GM23248 (cell line): Measurements from ENCODE around the gene PROSER1. TPM values are rescaled to one million over a fixed set of nuclear protein-coding genes. Genes with fewer than 3 reads are reported as not detected.

Experiments used
- DNase-seq: peaks from one replicate; pipeline ENCODE4 v3.0.0-alpha.2; 2015
- H2AFZ ChIP-seq: fragments of 200-600 bp; sonication (generic); 2 replicates; pipeline ENCODE4 v1.6.1; 2016; ENCODE audit warnings: antibody characterized with exemption
- H3F3A ChIP-seq: fragments of 200-600 bp; sonication (generic); 2 replicates; pipeline ENCODE4 v1.6.1; 2016; ENCODE audit warnings: mild to moderate bottlenecking, antibody characterized with exemption, mixed run types; ENCODE audit not compliant: insufficient read depth
- H3K27ac ChIP-seq: fragments of 200-600 bp; sonication (generic); 2 replicates; pipeline ENCODE4 v1.5.1; 2016; ENCODE audit warnings: mild to moderate bottlenecking
- H3K27me3 ChIP-seq: fragments of 200-600 bp; sonication (generic); replicated peaks from 2 replicates; pipeline ENCODE4 v1.6.1; 2016; ENCODE audit warnings: mild to moderate bottlenecking; ENCODE audit not compliant: insufficient read depth
- H3K36me3 ChIP-seq: fragments of 200-600 bp; sonication (generic); 2 replicates; pipeline ENCODE4 v1.6.1; 2016; ENCODE audit warnings: low read depth, mild to moderate bottlenecking
- H3K4me1 ChIP-seq: fragments of 200-600 bp; sonication (generic); 2 replicates; pipeline ENCODE4 v1.6.1; 2016; ENCODE audit warnings: mild to moderate bottlenecking; ENCODE audit not compliant: insufficient read depth
- H3K4me2 ChIP-seq: fragments of 200-600 bp; sonication (generic); one replicate; pipeline ENCODE4 v1.6.1; 2016; ENCODE audit warnings: mild to moderate bottlenecking; ENCODE audit not compliant: unreplicated experiment
- H3K4me3 ChIP-seq: fragments of 200-600 bp; sonication (generic); 2 replicates; pipeline ENCODE4 v1.5.1; 2016; ENCODE audit warnings: mild to moderate bottlenecking
- H3K79me2 ChIP-seq: fragments of 200-600 bp; sonication (generic); 2 replicates; pipeline ENCODE4 v1.6.1; 2016; ENCODE audit warnings: mild to moderate bottlenecking; ENCODE audit not compliant: insufficient read depth
- H3K9ac ChIP-seq: fragments of 200-600 bp; sonication (generic); 2 replicates; pipeline ENCODE4 v1.6.1; 2016; ENCODE audit warnings: mild to moderate bottlenecking
- H3K9me2 ChIP-seq: fragments of 200-600 bp; sonication (generic); 2 replicates; pipeline ENCODE4 v1.6.1; 2016; ENCODE audit warnings: mixed run types, mild to moderate bottlenecking, moderate library complexity; ENCODE audit not compliant: insufficient read depth
- H3K9me3 ChIP-seq: fragments of 200-600 bp; sonication (generic); one replicate; pipeline ENCODE4 v1.6.1; 2017; ENCODE audit warnings: low read depth
- H4K20me1 ChIP-seq: fragments of 200-600 bp; sonication (generic); 2 replicates; pipeline ENCODE4 v1.6.0; 2016; ENCODE audit not compliant: insufficient read depth
- EZH2 ChIP-seq: fragments of 200-600 bp; sonication (generic); IDR thresholded peaks from 2 replicates; pipeline ENCODE4 v1.6.1; 2018; ENCODE audit warnings: antibody characterized with exemption, mild to moderate bottlenecking; ENCODE audit not compliant: insufficient read depth, poor library complexity, severe bottlenecking
- EZH2phosphoT487 ChIP-seq: fragments of 200-600 bp; sonication (generic); IDR thresholded peaks from 2 replicates; pipeline ENCODE4 v1.6.1; 2018; ENCODE audit warnings: antibody characterized with exemption, moderate library complexity, mild to moderate bottlenecking, low read depth; ENCODE audit not compliant: insufficient read depth
- WGBS, 2 experiments: methylation state at CpG; one replicate each; pipeline ENCODE4 v1.1.6; 2015 to 2017; ENCODE audit warnings: low lambda C conversion rate in 2 of 2, low coverage in 1 of 2; ENCODE audit errors: missing lambda C conversion rate in 2 of 2; 5-methylcytosine and 5-hydroxymethylcytosine counted together
- in situ Hi-C: fragments of 300-500 bp; cut with MboI; formaldehyde crosslinking; loops from 2 replicates; pipeline ENCODE4 v1.15.0; 2020
- polyA plus RNA-seq: library from polyadenylated mRNA; unstranded; fragments of >200 nt; fragmentation: Nextera tagmentation; extraction: Ambion mirVana; gene quantifications from 2 replicates; pipeline ENCODE4 v1.2.1, GENCODE V29; 2016
- total RNA-seq: library from RNA; depleted of rRNA; stranded (reverse); fragments of >200 nt; shearing (Covaris generic); gene quantifications from 2 replicates; pipeline ENCODE4 v1.2.3, GENCODE V29; 2014; rRNA removed

PROSER1 gene
- total and polyA plus RNA-seq, 2 experiments from 2014 or later = 6.7 to 7.6 TPM

DNA sequence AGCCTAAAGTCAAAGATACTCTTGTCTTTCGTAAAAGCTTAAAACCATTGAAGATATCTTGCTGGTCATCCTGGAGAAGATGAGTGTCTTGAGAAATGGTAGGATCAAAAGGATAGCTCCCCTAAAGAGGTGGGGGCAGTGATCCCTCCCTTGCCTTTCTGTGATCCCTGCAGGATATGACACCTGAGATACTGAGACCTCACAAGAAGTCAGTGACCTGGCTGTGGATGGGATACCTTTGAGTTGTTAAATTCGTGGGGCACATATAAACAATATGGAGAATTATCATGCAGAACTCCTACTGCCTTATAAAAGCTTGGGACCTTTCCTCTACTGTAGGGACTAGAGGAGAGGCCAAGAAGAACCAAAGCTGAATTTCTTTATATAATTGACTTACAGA is 68.7 kb downstream of the PROSER1 start:
- no peaks in the 10 kb centered on the region for H3K79me2 ChIP-seq
- no peak for TF ChIP-seq EZH2
- TF ChIP-seq EZH2phosphoT487 = no peak
- H3K9me3 ChIP-seq = no peaks in the 10 kb centered on the region
- no peaks in the 10 kb centered on the region for H3F3A ChIP-seq
- H3K27ac ChIP-seq = no peak overlapping the region
- H2AFZ ChIP-seq = no peak overlapping the region
- no peak for DNase-seq
- H3K9me2 ChIP-seq = no peaks in the 10 kb centered on the region
- 11 to 16% methylated on average over 2 of the region's 2 CpGs for WGBS, 2 experiments
- H3K9ac ChIP-seq = no peak overlapping the region
- H3K4me1 ChIP-seq = no peaks in the 10 kb centered on the region
- H3K4me3 ChIP-seq = no peak overlapping the region
- no peak overlapping the region for H3K4me2 ChIP-seq
- H3K27me3 ChIP-seq = peaks cover 9% of the 10 kb centered on the region
- in situ Hi-C loops = no loop called here
- no peaks in the 10 kb centered on the region for H4K20me1 ChIP-seq
- H3K36me3 ChIP-seq = no peaks in the 10 kb centered on the region

DNA sequence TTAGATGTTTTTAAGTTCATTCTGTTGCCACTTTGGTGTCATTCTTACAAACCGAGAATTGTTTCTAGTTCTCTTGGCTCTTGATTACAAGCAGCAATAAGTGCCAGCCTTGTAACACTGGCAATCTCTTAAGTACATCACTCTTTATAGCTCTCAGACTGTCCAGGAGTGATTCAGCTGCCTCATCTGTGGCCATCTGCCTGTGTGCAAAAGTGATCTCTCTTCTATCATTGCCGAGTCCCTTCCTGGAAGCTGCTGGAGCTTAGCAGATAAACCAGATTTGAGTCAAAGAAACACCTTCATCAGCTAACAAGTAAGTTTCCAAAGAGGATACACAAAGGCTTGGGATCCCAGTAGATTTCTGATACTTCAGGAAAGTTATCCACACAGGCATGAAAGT is 70.4 kb downstream of the PROSER1 start:
- Histone ChIP-seq H3K79me2 (no peaks in the 10 kb centered on the region), H4K20me1 (no peaks in the 10 kb centered on the region), H2AFZ (no peak overlapping the region), H3K9me3 (no peaks in the 10 kb centered on the region), H3K9me2 (no peaks in the 10 kb centered on the region), H3K4me2 (no peak overlapping the region), H3K27me3 (peaks cover 9% of the 10 kb centered on the region), H3K4me1 (no peaks in the 10 kb centered on the region), H3K9ac (no peak overlapping the region), H3K36me3 (no peaks in the 10 kb centered on the region), H3F3A (no peaks in the 10 kb centered on the region), H3K4me3 (no peak overlapping the region), H3K27ac (no peak overlapping the region)
- TF ChIP-seq EZH2phosphoT487 (no peak), EZH2 (no peak)
- 3% methylated on average over 2 of the region's 2 CpGs for WGBS, 2 experiments
- DNase-seq = no peak
- in situ Hi-C loops = no loop called here

DNA sequence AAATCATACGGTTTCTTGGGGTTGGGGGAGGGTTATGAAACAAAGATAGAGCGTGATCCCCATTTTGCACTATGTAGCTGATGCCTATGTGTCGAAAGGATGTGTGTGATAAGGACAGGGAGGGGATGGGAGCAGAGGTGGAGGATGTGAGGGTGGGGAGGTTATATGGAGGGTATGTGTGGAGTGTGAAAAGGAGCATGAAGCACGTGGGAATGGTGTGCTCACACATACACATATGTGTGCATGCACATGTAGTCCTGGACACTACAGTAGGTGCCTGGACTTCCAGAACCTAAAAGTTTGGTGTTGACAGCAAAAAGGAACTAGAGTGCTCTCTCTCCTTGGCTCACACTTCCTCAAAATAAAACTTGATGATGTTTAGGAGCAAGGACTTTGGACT is 72.6 kb downstream of the PROSER1 start:
- no peak overlapping the region for H3K9ac ChIP-seq
- no peak for DNase-seq
- H3K9me3 ChIP-seq = no peaks in the 10 kb centered on the region
- H3K36me3 ChIP-seq = no peaks in the 10 kb centered on the region
- H2AFZ ChIP-seq = no peak overlapping the region
- H3K79me2 ChIP-seq = no peaks in the 10 kb centered on the region
- no peak overlapping the region for H3K27ac ChIP-seq
- H3K27me3 ChIP-seq = peaks cover 9% of the 10 kb centered on the region
- H4K20me1 ChIP-seq = no peaks in the 10 kb centered on the region
- H3K4me3 ChIP-seq = no peak overlapping the region
- H3F3A ChIP-seq = no peaks in the 10 kb centered on the region
- H3K4me1 ChIP-seq = no peaks in the 10 kb centered on the region
- in situ Hi-C loops = no loop called here
- 24 to 30% methylated on average over 4 of the region's 4 CpGs for WGBS, 2 experiments
- H3K9me2 ChIP-seq = no peaks in the 10 kb centered on the region
- no peak overlapping the region for H3K4me2 ChIP-seq
- no peak for TF ChIP-seq EZH2phosphoT487
- no peak for TF ChIP-seq EZH2

DNA sequence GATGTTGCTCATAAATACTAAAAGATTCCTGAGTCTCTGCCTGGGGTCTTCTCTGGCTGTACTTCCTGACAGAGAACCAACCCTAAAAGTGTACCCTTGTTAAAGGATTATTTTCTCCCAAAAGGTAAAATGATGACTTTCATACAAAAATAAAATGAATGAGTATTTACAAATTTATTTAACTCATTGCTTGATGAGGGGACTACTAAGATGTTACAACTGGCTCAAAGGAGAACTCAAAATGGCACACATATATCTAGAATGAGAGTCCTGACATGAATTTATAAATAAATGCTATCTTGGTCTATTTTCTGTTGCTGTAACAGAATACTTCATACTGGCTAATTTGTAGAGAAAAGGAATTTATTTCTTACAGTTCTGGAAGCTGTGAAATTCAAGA is 77.7 kb downstream of the PROSER1 start:
- Histone ChIP-seq H3K9me3 (no peaks in the 10 kb centered on the region), H3K4me3 (no peak overlapping the region), H3K27me3 (no peaks in the 10 kb centered on the region), H3K4me2 (no peak overlapping the region), H2AFZ (no peak overlapping the region), H3K36me3 (no peaks in the 10 kb centered on the region), H3K4me1 (no peaks in the 10 kb centered on the region), H3K79me2 (no peaks in the 10 kb centered on the region), H3F3A (no peaks in the 10 kb centered on the region), H3K9me2 (no peaks in the 10 kb centered on the region), H3K27ac (no peak overlapping the region), H4K20me1 (no peaks in the 10 kb centered on the region), H3K9ac (no peak overlapping the region)
- no peak for DNase-seq
- TF ChIP-seq EZH2phosphoT487 (no peak), EZH2 (no peak)
- in situ Hi-C loops = no loop called here

Other genes with a start within 250 kb of the PROSER1 start
- not detected in 2 replicates for gene STOML3, start 47.3 kb downstream of the PROSER1 start, total RNA-seq
- not detected in 2 replicates for gene STOML3, start 47.3 kb downstream of the PROSER1 start, polyA plus RNA-seq
- gene NHLRC3, start 367 bp upstream of the PROSER1 start, total RNA-seq = 7.6 and 12.9 TPM in 2 replicates
- 6.6 and 7.8 TPM in 2 replicates for gene NHLRC3, start 367 bp upstream of the PROSER1 start, polyA plus RNA-seq